Omental fat pad (tissue), 4 donors: ENCODE data around the gene MTURN. TPM values are rescaled to one million over a fixed set of nuclear protein-coding genes. Genes with fewer than 3 reads are reported as not detected.

ENCODE experiments used
- ATAC-seq: fragments of 150-250 bp; one replicate; pipeline ENCODE4 v1.9.1; 2016; ENCODE audit warnings: mild to moderate bottlenecking, moderate library complexity; ENCODE audit not compliant: low FRiP score
- DNase-seq: peaks from one replicate; pipeline ENCODE4 v3.0.0-alpha.2; 2019; ENCODE audit warnings: low spot score
- small RNA-seq: library from RNA; depleted of rRNA; stranded (forward); fragments of <200 nt; gene quantifications from one replicate; pipeline ENCODE3, GENCODE V24; 2016
- total RNA-seq, 4 donors: library from RNA; depleted of rRNA; stranded (reverse); fragments of >200 nt; gene quantifications; one replicate each; pipeline ENCODE4 v1.1.0, GENCODE V29; 2016
- TF ChIP-seq, protein P1 (sequence below), 3 donors: fragments of 450-650 bp; IDR thresholded peaks; one replicate each; pipeline ENCODE4 v1.5.1; 2016 to 2017; ENCODE audit warnings: antibody characterized with exemption in 3 of 3, mild to moderate bottlenecking in 3 of 3, moderate library complexity in 2 of 3

Gene MTURN
- total RNA-seq, 4 donors from 2014 or later: 94.7 to 179 (median 122) TPM

DNA sequence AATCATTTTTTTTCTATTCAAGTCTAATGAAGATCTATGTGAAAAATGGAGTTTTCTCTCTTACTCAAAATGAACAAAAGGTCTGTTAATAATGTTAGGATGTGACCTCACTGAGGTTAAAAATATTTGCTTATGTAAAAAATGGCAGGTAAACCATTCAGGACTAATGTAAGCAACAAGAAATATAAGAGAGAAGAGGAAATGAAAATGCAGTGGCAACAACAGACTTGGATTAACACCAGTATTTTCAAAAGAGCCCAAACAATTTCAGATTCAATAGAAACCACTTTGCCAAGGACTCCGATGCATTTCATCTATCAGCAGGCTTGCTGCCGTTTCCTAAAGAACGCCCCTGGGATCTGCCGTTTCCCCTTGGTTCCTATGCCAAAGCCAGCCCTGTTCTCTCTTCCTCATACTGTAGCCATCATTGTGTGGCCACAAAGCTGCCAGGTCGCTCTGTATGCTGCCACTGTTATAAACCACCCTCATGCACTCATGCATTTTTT is 66.4 kb downstream of the MTURN start:
- no peak for DNase-seq
- no peak for ATAC-seq
- TF ChIP-seq, protein P1, sequence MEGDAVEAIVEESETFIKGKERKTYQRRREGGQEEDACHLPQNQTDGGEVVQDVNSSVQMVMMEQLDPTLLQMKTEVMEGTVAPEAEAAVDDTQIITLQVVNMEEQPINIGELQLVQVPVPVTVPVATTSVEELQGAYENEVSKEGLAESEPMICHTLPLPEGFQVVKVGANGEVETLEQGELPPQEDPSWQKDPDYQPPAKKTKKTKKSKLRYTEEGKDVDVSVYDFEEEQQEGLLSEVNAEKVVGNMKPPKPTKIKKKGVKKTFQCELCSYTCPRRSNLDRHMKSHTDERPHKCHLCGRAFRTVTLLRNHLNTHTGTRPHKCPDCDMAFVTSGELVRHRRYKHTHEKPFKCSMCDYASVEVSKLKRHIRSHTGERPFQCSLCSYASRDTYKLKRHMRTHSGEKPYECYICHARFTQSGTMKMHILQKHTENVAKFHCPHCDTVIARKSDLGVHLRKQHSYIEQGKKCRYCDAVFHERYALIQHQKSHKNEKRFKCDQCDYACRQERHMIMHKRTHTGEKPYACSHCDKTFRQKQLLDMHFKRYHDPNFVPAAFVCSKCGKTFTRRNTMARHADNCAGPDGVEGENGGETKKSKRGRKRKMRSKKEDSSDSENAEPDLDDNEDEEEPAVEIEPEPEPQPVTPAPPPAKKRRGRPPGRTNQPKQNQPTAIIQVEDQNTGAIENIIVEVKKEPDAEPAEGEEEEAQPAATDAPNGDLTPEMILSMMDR (IDR thresholded peaks at IDR 0.05): no peak

DNA sequence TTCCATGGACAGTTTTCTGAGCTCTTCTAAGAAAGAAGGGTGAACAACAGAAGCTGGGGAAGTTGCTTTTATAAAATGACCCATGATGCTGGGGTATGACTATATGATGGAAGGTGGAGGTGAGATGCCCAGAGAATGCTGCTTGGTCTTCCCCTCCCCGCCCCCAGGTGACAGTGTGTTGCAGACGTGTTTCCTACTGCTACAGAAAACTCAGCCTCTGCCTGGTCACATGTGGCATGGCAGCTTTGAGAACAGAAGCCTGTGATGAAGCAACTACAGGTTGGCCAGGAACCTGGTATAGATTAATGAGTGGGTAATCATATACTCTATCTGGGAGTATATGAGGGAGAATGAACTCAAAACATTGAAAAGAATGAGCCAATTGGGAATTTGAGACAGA is 67.1 kb downstream of the MTURN start:
- DNase-seq (no peak), ATAC-seq (no peak)
- TF ChIP-seq, protein P1 (IDR thresholded peaks at IDR 0.05): no peak

DNA sequence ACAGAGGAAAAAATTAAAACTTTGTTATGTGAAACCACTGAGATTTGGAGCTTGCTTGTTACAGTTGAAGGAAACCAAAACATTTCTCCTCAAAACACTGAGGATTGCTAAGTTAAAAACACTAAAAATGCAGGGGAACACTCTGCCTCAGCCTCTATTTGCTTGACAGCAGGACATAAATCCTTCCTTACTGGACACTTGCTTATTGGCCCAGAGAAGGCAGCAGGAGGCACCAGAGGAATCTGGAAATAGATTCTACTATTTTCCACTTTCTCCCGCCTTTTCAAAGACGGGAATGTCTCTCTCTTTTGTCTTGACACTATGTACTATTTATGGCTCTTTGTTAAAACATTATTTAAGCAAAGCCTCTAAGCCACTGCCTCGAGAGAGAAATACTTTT is 67.9 kb downstream of the MTURN start:
- DNase-seq: no peak
- TF ChIP-seq, protein P1 (IDR thresholded peaks at IDR 0.05): no peak
- ATAC-seq: no peak

DNA sequence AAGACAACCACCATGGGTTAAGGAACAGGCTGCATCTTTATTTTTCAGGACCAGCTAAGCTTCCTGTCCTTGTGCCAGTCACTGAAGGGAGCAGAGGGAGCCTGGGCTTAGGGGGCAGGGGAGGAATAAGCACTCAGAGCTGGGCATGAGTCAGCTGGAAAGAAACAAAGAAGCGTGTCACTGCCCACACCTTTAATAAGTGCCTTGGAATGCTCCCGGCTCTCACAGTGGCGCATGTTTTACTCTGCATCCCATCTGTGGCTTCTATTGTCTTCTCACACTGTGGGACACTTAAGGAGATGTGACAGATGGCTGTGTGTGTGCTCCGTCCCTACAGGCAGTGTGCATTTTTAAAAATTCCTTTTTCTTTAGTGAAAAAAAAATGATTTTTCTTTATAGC is 71.7 kb downstream of the MTURN start:
- ATAC-seq: no peak

DNA sequence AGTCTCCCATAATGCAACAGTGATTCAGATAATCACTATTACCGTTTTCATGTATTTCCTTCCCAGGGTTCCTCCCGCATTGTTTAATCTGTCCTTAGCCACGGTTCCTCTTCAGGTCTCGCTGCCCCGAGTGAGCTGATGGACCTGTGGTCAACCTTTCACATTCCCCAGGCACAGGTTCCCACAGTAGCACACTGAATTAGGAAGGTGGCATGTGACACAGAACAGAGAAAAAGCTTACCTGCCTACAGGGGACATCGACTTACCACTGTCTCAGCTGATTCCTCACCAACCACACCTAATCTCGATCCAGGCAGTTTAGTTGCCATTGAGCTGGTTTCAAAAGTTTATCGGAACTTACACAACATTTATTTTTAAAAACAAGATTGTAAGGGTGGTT is 72.2 kb downstream of the MTURN start:
- no peak for ATAC-seq
- DNase-seq: no peak
- TF ChIP-seq, protein P1 (IDR thresholded peaks at IDR 0.05): no peak

More for the DNA sequence above, 71.7 kb downstream of the MTURN start:
- TF ChIP-seq, protein P1 (IDR thresholded peaks at IDR 0.05): no peak
- DNase-seq: no peak

DNA sequence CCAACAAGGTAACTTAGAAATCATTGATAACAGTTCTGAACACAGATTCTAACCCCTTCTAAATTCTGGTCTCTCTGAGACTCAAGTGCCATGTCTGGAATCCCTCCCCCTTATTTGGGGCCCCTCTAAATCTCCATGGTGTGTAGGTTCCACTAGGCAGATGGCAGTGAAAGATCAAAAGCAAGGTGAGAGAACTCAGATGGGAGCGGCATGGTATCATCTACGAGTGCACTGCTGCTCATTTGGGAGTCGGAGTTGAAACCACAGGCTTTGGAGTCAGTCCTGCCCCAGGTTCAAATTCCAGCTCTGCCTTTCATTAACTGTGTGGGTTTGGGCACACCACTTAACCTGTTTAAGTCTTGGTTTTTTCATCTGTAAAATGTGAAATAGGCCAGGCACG is 72.6 kb downstream of the MTURN start:
- no peak for DNase-seq
- TF ChIP-seq, protein P1 (IDR thresholded peaks at IDR 0.05): no peak
- no peak for ATAC-seq

DNA sequence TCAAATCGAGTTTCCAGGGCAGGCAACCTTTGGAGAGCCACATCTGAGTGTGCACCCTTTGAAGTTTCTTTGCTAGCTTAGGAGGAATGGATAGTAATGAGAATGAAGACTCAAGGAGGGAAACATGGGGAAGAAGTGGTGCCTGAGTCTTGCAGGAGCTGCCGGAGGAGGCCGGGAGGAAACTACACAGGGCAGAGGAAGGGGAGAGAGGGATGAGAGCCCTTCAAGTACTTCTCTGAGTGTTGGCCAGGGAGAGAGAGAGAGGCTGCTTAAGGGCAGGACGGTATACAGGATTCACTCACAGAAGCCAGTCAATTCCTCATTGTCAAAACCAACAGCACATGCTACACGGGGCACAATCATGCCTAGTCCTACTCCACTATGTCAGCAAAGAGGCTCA is 75.2 kb downstream of the MTURN start:
- ATAC-seq (no peak), DNase-seq (no peak)
- TF ChIP-seq, protein P1 (IDR thresholded peaks at IDR 0.05): no peak

Small RNAs within 50 kb of the gene (small RNA-seq; reads per million reads assigned to genes)
- not detected for gene RPS27P16

Other genes starting within 250 kb of the MTURN start
- gene SCRN1, start 145.2 kb upstream of the MTURN start, total RNA-seq: 10 to 100 TPM; 19.7 to 43.1 (median 31.0) TPM
- 10 to 100 TPM in 2 of 4 donors, 1 to 10 TPM in 2; 5.8 to 10.9 (median 9.1) TPM for gene FKBP14, start 108.3 kb upstream of the MTURN start, total RNA-seq
- 10 to 100 TPM in 2 of 4 donors, 1 to 10 TPM in 2; 4.6 to 11.8 (median 8.1) TPM for gene PLEKHA8, start 106.6 kb upstream of the MTURN start, total RNA-seq
- 10 to 100 TPM; 14.9 to 23.3 (median 18.6) TPM for gene ZNRF2, start 149.6 kb downstream of the MTURN start, total RNA-seq